ENCODE data around the gene TRIM24.

GRCh38 chr7:138553805-138554204, 93.7 kb downstream of the TRIM24 start:
- TF ChIP-seq CTCF (IDR thresholded peaks at IDR 0.05; ENCODE audit: poor library complexity) (no peak), EZH2 (IDR thresholded peaks at IDR 0.05; ENCODE audit: borderline replicate concordance) (no peak)

Data from hepatocyte (in vitro differentiated cells).